K562 (cell line): ENCODE measurements around the gene CNP. TPM values are rescaled to one million over a fixed set of nuclear protein-coding genes. Genes with fewer than 3 reads are reported as not detected.

Experiments
- ATAC-seq: fragments of 200-7000 bp; cut with Tn5 transposase; 3 replicates; pipeline ENCODE4 v1.9.1; 2020; ENCODE audit warnings: moderate library complexity
- BruUV-seq: library from RNA; stranded (reverse); fragments of 400-500 nt; replicated peaks from 2 replicates; lab custom pipeline; 2021; lab: Mats Ljungman, UMichigan
- CTCF ChIA-PET: fragments of 300-600 bp; formaldehyde crosslinking; extraction: SDS; loops from one replicate; lab custom pipeline; 2021; ENCODE audit warnings: low intra/inter-chr PET ratio; lab: Yijun Ruan, JAX
- POLR2A ChIA-PET: fragments of 300-600, 350-650 bp; sonication (Branson Sonifier 250); formaldehyde crosslinking; extraction: SDS; loops from one replicate; lab custom pipeline; 2021; ENCODE audit warnings: antibody characterized with exemption, inconsistent platforms; lab: Yijun Ruan, JAX
- DNase-seq, 4 experiments: peaks; one replicate each; pipeline versions ENCODE4 v3.0.0 to v3.0.0-alpha.2; 2011 to 2018; ENCODE audit warnings: low spot score in 3 of 4, mixed read lengths in 3 of 4; ENCODE audit errors: extremely low read depth in 1 of 4
- FAIRE-seq: peaks from 2 replicates; lab custom pipeline; 2011; peaks lifted over from hg19 to GRCh38; lab: Jason Lieb, UNC
- H2AFZ ChIP-seq: 2 replicates; pipeline ENCODE4 v1.6.0; 2011; ENCODE audit warnings: low read depth, low read length, control low read depth, inconsistent platforms
- H3K27ac ChIP-seq: fragments of 200-600 bp; 3 replicates; pipeline ENCODE4 v1.8.0; 2011; ENCODE audit warnings: low read depth, mild to moderate bottlenecking, control low read depth, inconsistent platforms, low read length, moderate library complexity, mixed read lengths; ENCODE audit errors: extremely low read depth
- H3K27me3 ChIP-seq, 2 experiments: fragments of 300-600 bp in 1 of 2; 2 replicates in 1 of 2; 3 replicates in 1 of 2; pipeline versions ENCODE4 v1.6.0 to v1.8.0; 2011; ENCODE audit warnings: inconsistent platforms in 2 of 2, low read length in 2 of 2, mild to moderate bottlenecking in 1 of 2, mixed read lengths in 1 of 2, moderate library complexity in 1 of 2; ENCODE audit not compliant: control insufficient read depth in 2 of 2, insufficient read depth in 2 of 2
- H3K36me3 ChIP-seq: fragments of 300-600 bp; 3 replicates; pipeline ENCODE4 v1.8.0; 2011; ENCODE audit warnings: mild to moderate bottlenecking, low read length, inconsistent platforms; ENCODE audit not compliant: control insufficient read depth, insufficient read depth
- H3K4me1 ChIP-seq, 2 experiments: fragments of 200-600 bp in 1 of 2; replicated peaks in 1 of 2; 2 replicates in 1 of 2; 3 replicates in 1 of 2; pipeline versions ENCODE4 v1.5.1 to v1.8.0; 2011; ENCODE audit warnings: inconsistent platforms in 2 of 2, low read length in 2 of 2, mild to moderate bottlenecking in 1 of 2, mixed read lengths in 1 of 2, moderate library complexity in 1 of 2; ENCODE audit not compliant: control insufficient read depth in 2 of 2, insufficient read depth in 2 of 2
- H3K4me2 ChIP-seq: 2 replicates; pipeline ENCODE4 v1.6.1; 2011; ENCODE audit warnings: low read length, control low read depth, inconsistent platforms, mixed read lengths; ENCODE audit not compliant: insufficient read depth
- H3K4me3 ChIP-seq: fragments of 200-600 bp; sonication (generic), shearing (Covaris generic); 2 replicates; pipeline ENCODE4 v1.5.1; 2016; ENCODE audit warnings: control low read depth, inconsistent platforms
- H3K79me2 ChIP-seq: fragments of 200-600 bp; 3 replicates; pipeline ENCODE4 v1.8.0; 2011; ENCODE audit warnings: low read length, inconsistent platforms; ENCODE audit not compliant: control insufficient read depth, insufficient read depth
- H3K9ac ChIP-seq, 2 experiments: 2 replicates each; pipeline versions ENCODE4 v1.6.0 to v1.6.1; 2011; ENCODE audit warnings: low read depth in 2 of 2, low read length in 2 of 2, control low read depth in 1 of 2, inconsistent platforms in 1 of 2, mild to moderate bottlenecking in 1 of 2, mixed read lengths in 1 of 2; ENCODE audit not compliant: insufficient read depth in 1 of 2
- H3K9me1 ChIP-seq: one replicate; pipeline ENCODE4 v1.6.0; 2011; ENCODE audit warnings: inconsistent platforms, mild to moderate bottlenecking, low read length, moderate library complexity; ENCODE audit not compliant: control insufficient read depth, insufficient read depth
- H3K9me3 ChIP-seq: replicated peaks from 2 replicates; pipeline ENCODE4 v1.5.1; 2011; ENCODE audit warnings: low read depth, low read length, inconsistent platforms; ENCODE audit not compliant: control insufficient read depth, insufficient read depth
- H4K20me1 ChIP-seq: replicated peaks from 2 replicates; pipeline ENCODE4 v1.6.1; 2011; ENCODE audit warnings: low read length, inconsistent platforms, mixed read lengths; ENCODE audit not compliant: control insufficient read depth, insufficient read depth
- CBFA2T2 ChIP-seq: fragments of 450-650 bp; conservative IDR thresholded peaks from 2 replicates; pipeline ENCODE4 v1.6.1; 2017; ENCODE audit warnings: mild to moderate bottlenecking
- CBFA2T3 ChIP-seq: fragments of 450-650 bp; IDR thresholded peaks from 2 replicates; pipeline ENCODE4 v1.6.1; 2017
- CEBPZ ChIP-seq: fragments of 150-350 bp; IDR thresholded peaks from 2 replicates; pipeline ENCODE4 v1.6.1; 2014; ENCODE audit warnings: low read depth, mild to moderate bottlenecking, low read length, borderline replicate concordance
- SMC3 ChIP-seq: conservative IDR thresholded peaks from 2 replicates; pipeline ENCODE4 v1.6.1; 2011; ENCODE audit warnings: low read depth, low read length, improper control_type of control experiment; ENCODE audit not compliant: insufficient read depth
- TAL1 ChIP-seq: fragments of 450-650 bp; IDR thresholded peaks from 2 replicates; pipeline ENCODE4 v1.6.1; 2016; ENCODE audit warnings: mild to moderate bottlenecking
- TCF3 ChIP-seq: sonication (generic); formaldehyde crosslinking; IDR thresholded peaks from 2 replicates; pipeline ENCODE4 v1.4.0; 2020; ENCODE audit warnings: mild to moderate bottlenecking, missing genetic modification reagents
- YBX1 ChIP-seq: fragments of 450-650 bp; IDR thresholded peaks from 2 replicates; pipeline ENCODE4 v1.7.1; 2016; ENCODE audit warnings: mild to moderate bottlenecking
- WGBS: fragments of 100-300 bp; shearing (Covaris generic); methylation state at CpG from one replicate; pipeline ENCODE4 v1.1.6; 2016; ENCODE audit warnings: low coverage, mixed read lengths; ENCODE audit not compliant: insufficient coverage; ENCODE audit errors: missing lambda C conversion rate; 5-methylcytosine and 5-hydroxymethylcytosine counted together
- in situ Hi-C: fragments of 300-500 bp; cut with MboI; formaldehyde crosslinking; loops from 4 replicates; pipeline ENCODE4 v1.15.0; 2018; ENCODE audit warnings: inconsistent platforms, mixed read lengths
- intact Hi-C: fragments of 100-400 bp; cut with micrococcal nuclease; formaldehyde crosslinking; loops from 2 replicates; pipeline ENCODE4 v1.14.2; 2022
- polyA plus RNA-seq, 8 experiments: library from polyadenylated mRNA; depleted of rRNA in 4 of 8; stranded (reverse) in 5 of 8; unstranded in 3 of 8; fragments of >200 nt; fragmentation: Nextera tagmentation in 2 of 8; fragmentation: Illumina TruSeq in 1 of 8; extraction: Ambion mirVana in 2 of 8; extraction: Trizol in 1 of 8; gene quantifications; 2 replicates each; pipeline versions ENCODE4 v1.2.1 to v1.2.3, GENCODE V29; 2011 to 2014; ENCODE audit warnings: inconsistent platforms in 1 of 8, missing spikeins in 1 of 8
- total RNA-seq, 7 experiments: library from RNA; depleted of rRNA in 6 of 7; stranded (reverse); fragments of >200 nt in 6 of 7; fragmentation: Illumina TruSeq in 2 of 7; extraction: Trizol in 2 of 7; gene quantifications; 2 replicates each; pipeline versions ENCODE4 v1.2.1 to v1.2.3, GENCODE V29; 2011 to 2021; ENCODE audit warnings: low replicate concordance in 1 of 7

The CNP gene
- total and polyA plus RNA-seq, 9 of the 15 experiments (the other 6 are each of a cell fraction or from before 2014, with no cell fraction given), result 1.7 to 52.0 (median 29.1) TPM

DNA sequence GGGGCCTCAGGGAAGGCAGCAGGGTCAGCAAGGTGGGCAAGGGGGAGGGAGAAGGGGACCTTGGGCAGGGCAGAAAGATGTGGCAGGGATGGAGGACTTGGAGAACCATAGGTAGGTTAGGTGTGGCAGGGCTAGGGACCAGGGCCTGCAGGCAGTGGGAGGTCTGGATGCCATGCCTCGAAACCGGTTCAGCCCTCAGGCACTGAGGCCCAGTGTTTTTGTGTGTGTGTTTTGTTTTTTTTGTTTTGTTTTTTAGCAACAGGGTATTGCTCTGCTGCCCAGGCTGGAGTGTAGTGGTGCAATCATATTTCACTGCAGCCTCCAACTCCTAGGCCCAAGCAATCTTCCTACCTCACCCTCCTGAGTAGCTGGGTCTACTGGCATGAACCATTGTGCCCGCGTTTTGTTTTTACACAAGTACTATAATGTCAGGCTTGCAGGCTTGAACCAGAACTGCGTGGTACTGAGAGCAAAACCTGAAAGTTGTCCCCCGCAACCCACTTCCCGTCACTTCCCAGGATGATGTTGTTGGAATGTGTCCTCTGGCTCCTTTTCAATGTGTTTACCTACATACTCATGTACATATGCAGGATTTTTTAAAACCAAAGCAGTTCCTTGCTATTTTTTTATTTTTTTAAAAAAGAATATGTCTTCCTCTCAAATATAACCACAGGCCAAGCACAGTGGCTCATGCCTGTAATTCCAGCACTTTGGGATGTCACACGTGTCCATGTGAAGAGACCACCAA is 23.8 kb upstream of the CNP start (continued):
- TF ChIP-seq CEBPZ (no peak), YBX1 (no peak)
- TF ChIP-seq, all 486 proteins: peak for 0

GRCh38 chr17:41943492-41943891 is 23.1 kb upstream of the CNP start:
- ATAC-seq (no peak), FAIRE-seq (no peak), DNase-seq (no peak)
- Histone ChIP-seq H3K9me1 (no peaks in the 10 kb centered on the region), H3K9ac (no peak overlapping the region), H3K4me2 (no peak overlapping the region), H2AFZ (no peak overlapping the region), H3K9me3 (no peaks in the 10 kb centered on the region), H3K27me3 (no peaks in the 10 kb centered on the region), H3K4me3 (no peak overlapping the region), H4K20me1 (no peaks in the 10 kb centered on the region), H3K4me1 (peaks cover 17 to 19% of the 10 kb centered on the region in 2 experiments), H3K36me3 (no peaks in the 10 kb centered on the region), H3K79me2 (no peaks in the 10 kb centered on the region), H3K27ac (no peak overlapping the region)
- peak; percentile 34; the same call in 1 of the 2 replicates for TF ChIP-seq CBFA2T2
- peak; percentile 57 for TF ChIP-seq CBFA2T3
- peak; percentile 38; the same call in 1 of the 2 replicates for TF ChIP-seq TAL1
- no peak for TF ChIP-seq SMC3
- no peak for TF ChIP-seq TCF3 (CRISPR knock-in tag)
- CTCF ChIA-PET, result no interaction called here
- intact Hi-C loops (no loop called here), in situ Hi-C loops (no loop called here)
- POLR2A ChIA-PET, result no interaction called here
- no TSS peak for BruUV-seq
- 30% methylated on average over 3 of the region's 3 CpGs for WGBS
